Epithelial cell of proximal tubule (primary cell): Measurements from ENCODE around the gene TSHB. TPM values are rescaled to one million over a fixed set of nuclear protein-coding genes. Genes with fewer than 3 reads are reported as not detected.

Source experiments
- DNase-seq: peaks from one replicate; pipeline ENCODE4 v3.0.0-alpha.2; 2011; ENCODE audit warnings: low read depth
- H3K4me3 ChIP-seq: 2 replicates; pipeline ENCODE4 v1.5.1; 2011; ENCODE audit warnings: low read depth, mild to moderate bottlenecking, low read length
- total RNA-seq: library from RNA; depleted of rRNA; stranded (reverse); fragments of >200 nt; gene quantifications from 2 replicates; pipeline ENCODE4 v1.2.3, GENCODE V29; 2015
- TF ChIP-seq, protein P1 (sequence below): conservative IDR thresholded peaks from 2 replicates; pipeline ENCODE4 v1.5.1; 2012; ENCODE audit warnings: low read depth, mild to moderate bottlenecking, low read length

Gene TSHB
- total RNA-seq, 1 donor from 2014 or later = not detected

DNA sequence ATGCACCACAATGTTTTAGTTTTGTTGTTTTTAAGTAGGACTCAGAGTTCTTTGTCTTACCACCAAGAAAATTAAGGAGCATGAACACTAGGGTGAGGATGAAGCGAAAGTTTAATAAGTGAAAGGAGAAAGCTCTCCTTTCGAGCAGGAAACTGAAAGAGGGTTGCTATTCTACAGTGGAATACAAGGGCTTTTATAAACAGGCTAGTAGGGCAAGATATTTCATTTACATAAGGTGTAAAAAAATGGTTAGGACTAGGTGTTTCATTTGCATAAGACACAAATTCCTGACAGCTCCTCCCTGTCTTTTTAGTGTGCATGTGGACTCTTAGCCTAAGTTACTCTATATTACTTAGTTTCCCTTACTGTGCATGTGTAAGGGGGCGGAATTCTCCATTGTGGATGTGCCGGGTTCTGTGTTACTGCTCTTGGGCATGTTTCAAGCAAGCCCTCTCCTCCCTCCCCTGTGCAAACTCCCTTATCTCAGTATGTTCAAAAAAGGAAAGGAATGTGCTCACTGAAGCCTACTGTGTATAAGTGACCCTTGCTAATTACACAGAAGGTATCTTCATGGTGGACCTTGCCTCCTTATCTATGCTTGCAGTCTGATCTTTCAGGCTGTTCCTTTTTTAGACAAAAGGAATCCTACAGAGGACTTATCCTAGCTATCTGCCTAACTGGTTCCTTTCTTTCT lies 7.3 kb downstream of the TSHB start:
- no peak for DNase-seq
- no peak overlapping the region for H3K4me3 ChIP-seq
- TF ChIP-seq, protein P1, sequence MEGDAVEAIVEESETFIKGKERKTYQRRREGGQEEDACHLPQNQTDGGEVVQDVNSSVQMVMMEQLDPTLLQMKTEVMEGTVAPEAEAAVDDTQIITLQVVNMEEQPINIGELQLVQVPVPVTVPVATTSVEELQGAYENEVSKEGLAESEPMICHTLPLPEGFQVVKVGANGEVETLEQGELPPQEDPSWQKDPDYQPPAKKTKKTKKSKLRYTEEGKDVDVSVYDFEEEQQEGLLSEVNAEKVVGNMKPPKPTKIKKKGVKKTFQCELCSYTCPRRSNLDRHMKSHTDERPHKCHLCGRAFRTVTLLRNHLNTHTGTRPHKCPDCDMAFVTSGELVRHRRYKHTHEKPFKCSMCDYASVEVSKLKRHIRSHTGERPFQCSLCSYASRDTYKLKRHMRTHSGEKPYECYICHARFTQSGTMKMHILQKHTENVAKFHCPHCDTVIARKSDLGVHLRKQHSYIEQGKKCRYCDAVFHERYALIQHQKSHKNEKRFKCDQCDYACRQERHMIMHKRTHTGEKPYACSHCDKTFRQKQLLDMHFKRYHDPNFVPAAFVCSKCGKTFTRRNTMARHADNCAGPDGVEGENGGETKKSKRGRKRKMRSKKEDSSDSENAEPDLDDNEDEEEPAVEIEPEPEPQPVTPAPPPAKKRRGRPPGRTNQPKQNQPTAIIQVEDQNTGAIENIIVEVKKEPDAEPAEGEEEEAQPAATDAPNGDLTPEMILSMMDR = no peak

DNA sequence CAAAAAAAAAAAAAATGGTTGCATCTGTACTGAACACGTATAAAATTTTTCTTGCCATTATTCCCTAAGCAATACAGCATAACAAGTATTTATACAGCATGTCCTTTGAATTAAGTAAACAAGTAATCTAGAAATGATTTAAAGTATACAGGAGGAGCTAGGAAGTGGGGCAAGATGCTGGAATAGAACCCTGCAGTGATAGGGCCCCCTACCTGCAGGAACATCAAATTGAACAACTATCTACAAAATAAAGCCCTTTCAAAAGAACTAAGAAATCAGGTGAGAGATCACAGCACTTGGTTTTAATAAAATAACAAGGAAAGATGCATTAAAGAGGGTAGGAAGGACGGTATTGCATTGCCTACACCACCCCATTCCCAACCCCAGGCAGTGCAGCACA lies 10.9 kb downstream of the TSHB start:
- DNase-seq = no peak
- TF ChIP-seq, protein P1 = peak; percentile 41

DNA sequence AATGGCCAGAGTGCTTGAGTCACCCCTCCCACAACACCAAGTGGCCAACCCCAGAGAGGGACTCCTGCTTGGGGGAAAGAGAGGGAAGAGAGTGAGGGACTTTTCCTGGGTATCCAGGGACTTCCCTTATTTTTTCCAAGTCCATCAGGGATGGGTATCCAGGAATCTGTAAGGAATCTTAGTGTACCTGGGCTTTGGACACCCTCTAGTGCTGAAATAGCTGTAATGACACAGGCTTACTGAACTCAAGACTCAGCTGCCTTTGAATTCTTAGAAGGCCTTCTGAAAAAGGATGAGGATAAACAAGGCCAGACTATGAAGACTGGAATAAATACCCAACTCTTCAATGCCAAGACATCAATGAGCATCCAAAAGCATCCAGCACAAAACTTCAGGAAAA lies 12.0 kb downstream of the TSHB start:
- TF ChIP-seq, protein P1 = peak; percentile 61
- DNase-seq = no peak

More for the DNA sequence above, 10.9 kb downstream of the TSHB start:
- H3K4me3 ChIP-seq = no peak overlapping the region

DNA sequence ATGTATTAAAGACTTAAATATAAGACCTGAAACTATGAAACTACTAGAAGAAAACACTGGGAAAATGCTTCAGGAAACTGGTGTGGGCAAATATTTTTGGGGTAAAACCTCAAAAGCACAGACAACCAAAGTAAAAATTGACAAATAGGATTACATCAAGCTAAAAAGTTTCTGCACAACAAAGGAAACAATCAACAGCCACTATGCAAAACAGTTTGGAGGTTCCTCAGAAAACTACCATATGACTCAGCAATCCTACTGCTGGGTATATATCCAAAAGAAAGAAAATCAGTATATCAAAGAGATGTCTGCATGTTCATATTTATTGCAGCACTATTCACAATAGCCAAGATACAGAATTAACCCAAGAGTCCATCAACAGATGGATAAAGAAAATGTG lies 17.1 kb downstream of the TSHB start:
- TF ChIP-seq, protein P1 = no peak
- no peak for DNase-seq
- H3K4me3 ChIP-seq = no peak overlapping the region

More for the DNA sequence above, 12.0 kb downstream of the TSHB start:
- no peak overlapping the region for H3K4me3 ChIP-seq

DNA sequence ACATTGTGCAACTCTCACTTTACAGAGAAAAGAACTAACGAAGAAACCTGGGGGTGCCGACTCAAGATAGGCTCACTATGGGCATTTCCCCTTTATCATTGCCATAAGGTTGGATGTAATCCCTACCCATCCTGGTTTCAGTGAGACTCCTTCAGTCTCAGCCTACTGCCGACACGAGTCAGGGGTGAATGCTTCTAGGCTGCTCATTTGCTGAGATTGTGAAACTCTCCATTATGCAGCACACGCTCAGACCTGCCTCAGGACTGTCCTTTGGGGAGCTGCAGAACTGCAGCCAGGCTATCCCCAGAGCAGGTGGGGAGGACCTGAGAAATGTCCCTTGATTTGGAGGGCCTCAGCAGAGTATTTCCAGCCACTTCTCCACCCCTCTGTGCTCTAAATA lies 22.2 kb downstream of the TSHB start:
- DNase-seq = no peak
- no peak overlapping the region for H3K4me3 ChIP-seq
- TF ChIP-seq, protein P1 = no peak

DNA sequence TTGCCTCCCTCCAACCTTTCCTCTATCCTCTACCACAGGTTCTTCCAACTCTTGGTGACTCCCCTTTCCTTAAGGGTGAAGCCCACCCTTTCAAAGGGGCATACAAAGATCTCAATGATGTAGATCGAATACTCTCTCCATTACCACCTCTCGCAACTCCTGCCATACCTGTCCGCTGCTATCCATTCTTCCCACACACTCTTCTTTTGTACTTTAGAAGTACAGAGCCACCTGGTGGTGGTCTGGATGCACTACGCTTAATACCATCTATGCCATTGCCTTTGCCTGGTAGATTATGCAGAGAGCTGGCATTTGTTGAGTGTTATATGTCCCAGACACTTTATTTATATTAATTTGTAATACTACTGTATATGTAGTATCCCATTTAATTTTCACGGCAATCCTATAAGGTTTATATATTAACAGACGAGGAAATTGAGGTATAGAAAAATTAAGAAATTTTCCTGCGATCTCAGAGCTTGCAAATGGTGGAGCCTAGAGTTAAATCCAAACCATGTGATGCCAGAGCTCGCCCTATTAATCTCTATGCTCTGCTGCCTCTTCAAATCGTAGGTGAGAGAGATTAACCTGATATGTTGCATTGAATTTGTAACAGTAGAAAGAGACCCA lies 22.9 kb downstream of the TSHB start:
- peak; percentile 22 for DNase-seq
- TF ChIP-seq, protein P1 = peak; percentile 90
- H3K4me3 ChIP-seq = no peak overlapping the region
